ENCODE measurements around the gene CD28. TPM values are rescaled to one million over a fixed set of nuclear protein-coding genes. Genes with fewer than 3 reads are reported as not detected.

Gene CD28
- total RNA-seq, 1 donor from 2014 or later: 0.05 TPM

- Mint-ChIP-seq H3K27me3 (ENCODE audit: low read depth) (no peaks in the 10 kb centered on the region), H3K36me3 (ENCODE audit: low read depth) (no peaks in the 10 kb centered on the region), H3K9me3 (ENCODE audit: low read depth) (no peaks in the 10 kb centered on the region), H3K4me1 (ENCODE audit: low read depth) (peaks cover 36% of the 10 kb centered on the region), H3K4me3 (ENCODE audit: unreplicated experiment) (no peak overlapping the region), H3K27ac (ENCODE audit: unreplicated experiment) (no peak overlapping the region)
- DNase-seq (ENCODE audit: low spot score): no peak
- no peak for TF ChIP-seq CTCF (IDR thresholded peaks at IDR 0.05)
Measured at GRCh38 chr2:203763241-203763937, 57.0 kb downstream of the CD28 start.

DNA sequence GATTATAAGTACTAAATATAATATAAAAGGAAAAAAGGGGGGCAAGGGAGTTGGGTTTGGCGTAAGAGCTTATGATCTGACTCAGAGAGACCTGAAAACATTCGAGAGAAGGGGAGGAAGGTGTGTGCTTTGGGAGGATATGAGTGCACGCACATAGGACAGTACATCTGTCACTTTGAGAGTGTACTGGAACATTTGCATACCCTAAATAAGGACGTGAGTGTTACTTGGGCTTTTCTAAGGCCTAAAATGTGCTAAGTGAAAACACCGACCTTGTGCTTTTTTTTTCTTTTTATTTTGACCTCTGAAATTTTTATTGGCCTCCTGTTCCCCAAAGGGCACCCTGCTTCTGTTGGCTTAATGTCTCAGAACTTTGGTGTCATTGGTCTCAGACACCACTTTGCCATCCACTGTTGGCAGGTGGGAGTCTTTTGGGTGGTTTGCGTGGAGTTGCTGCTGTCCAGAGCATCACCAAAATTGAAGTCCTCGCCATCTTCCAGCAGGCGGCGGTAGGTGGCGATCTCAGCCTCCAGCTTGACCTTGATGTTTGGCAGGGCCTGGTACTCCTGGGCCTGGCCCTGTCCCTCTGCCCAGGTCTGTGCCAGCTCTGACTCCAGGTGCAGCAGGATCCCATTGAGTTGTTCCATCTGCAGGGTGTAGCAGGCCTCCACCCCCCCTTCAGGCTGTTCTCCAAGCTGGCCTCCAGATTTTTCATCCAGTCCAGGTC is 57.7 kb downstream of the CD28 start:
- Mint-ChIP-seq H3K4me3 (ENCODE audit: unreplicated experiment) (no peak overlapping the region), H3K36me3 (ENCODE audit: low read depth) (no peaks in the 10 kb centered on the region), H3K27ac (ENCODE audit: unreplicated experiment) (no peak overlapping the region), H3K27me3 (ENCODE audit: low read depth) (no peaks in the 10 kb centered on the region), H3K4me1 (ENCODE audit: low read depth) (peaks cover 31% of the 10 kb centered on the region), H3K9me3 (ENCODE audit: low read depth) (no peaks in the 10 kb centered on the region)
- no peak for TF ChIP-seq CTCF (IDR thresholded peaks at IDR 0.05)
- DNase-seq (ENCODE audit: low spot score): no peak

- no peak for TF ChIP-seq CTCF (IDR thresholded peaks at IDR 0.05)
- Mint-ChIP-seq H3K4me3 (ENCODE audit: unreplicated experiment) (no peak overlapping the region), H3K27me3 (ENCODE audit: low read depth) (no peaks in the 10 kb centered on the region), H3K36me3 (ENCODE audit: low read depth) (no peaks in the 10 kb centered on the region), H3K27ac (ENCODE audit: unreplicated experiment) (peak overlapping the region; percentile 2), H3K9me3 (ENCODE audit: low read depth) (no peaks in the 10 kb centered on the region), H3K4me1 (ENCODE audit: low read depth) (peaks cover 28% of the 10 kb centered on the region)
- DNase-seq (ENCODE audit: low spot score): no peak
Measured at GRCh38 chr2:203772456-203773165, 66.2 kb downstream of the CD28 start.

- Mint-ChIP-seq H3K4me3 (ENCODE audit: unreplicated experiment) (no peak overlapping the region), H3K27me3 (ENCODE audit: low read depth) (no peaks in the 10 kb centered on the region), H3K4me1 (ENCODE audit: low read depth) (peaks cover 28% of the 10 kb centered on the region), H3K9me3 (ENCODE audit: low read depth) (no peaks in the 10 kb centered on the region), H3K27ac (ENCODE audit: unreplicated experiment) (peak overlapping the region; percentile 52), H3K36me3 (ENCODE audit: low read depth) (no peaks in the 10 kb centered on the region)
- no peak for DNase-seq (ENCODE audit: low spot score)
- TF ChIP-seq CTCF (IDR thresholded peaks at IDR 0.05): no peak
Measured at GRCh38 chr2:203774760-203775159, 68.3 kb downstream of the CD28 start.

- Mint-ChIP-seq H3K4me3 (ENCODE audit: unreplicated experiment) (no peak overlapping the region), H3K36me3 (ENCODE audit: low read depth) (no peaks in the 10 kb centered on the region), H3K27me3 (ENCODE audit: low read depth) (no peaks in the 10 kb centered on the region), H3K9me3 (ENCODE audit: low read depth) (no peaks in the 10 kb centered on the region), H3K27ac (ENCODE audit: unreplicated experiment) (no peak overlapping the region), H3K4me1 (ENCODE audit: low read depth) (peaks cover 28% of the 10 kb centered on the region)
- no peak for DNase-seq (ENCODE audit: low spot score)
- no peak for TF ChIP-seq CTCF (IDR thresholded peaks at IDR 0.05)
Measured at GRCh38 chr2:203775684-203776083, 69.2 kb downstream of the CD28 start.
